ENCODE results near the gene ACAA1.

GRCh38 chr3:38109580-38110313 is 27.2 kb downstream of the ACAA1 start:
- TF ChIP-seq EZH2 (IDR thresholded peaks at IDR 0.05; ENCODE audit: borderline replicate concordance) (no peak), CTCF (IDR thresholded peaks at IDR 0.05; ENCODE audit: poor library complexity) (no peak), EZH2phosphoT487 (IDR thresholded peaks at IDR 0.05; ENCODE audit: low read depth, severe bottlenecking, unreplicated experiment) (no peak)
